Mucosa of rectum (tissue), 2 donors: ENCODE measurements around the gene PKD1L1.

Experiments
- H3K27ac ChIP-seq, 2 donors: one replicate each; pipeline ENCODE4 v1.7.0; 2013; ENCODE audit warnings: inconsistent platforms in 2 of 2, low read depth in 2 of 2, low read length in 2 of 2
- H3K27me3 ChIP-seq, 2 donors: one replicate each; pipeline ENCODE4 v1.7.0; 2013; ENCODE audit warnings: low read length in 2 of 2; ENCODE audit not compliant: control insufficient read depth in 2 of 2, insufficient read depth in 2 of 2
- H3K36me3 ChIP-seq, 2 donors: one replicate each; pipeline ENCODE4 v1.7.0; 2013; ENCODE audit warnings: low read length in 2 of 2; ENCODE audit not compliant: control insufficient read depth in 2 of 2, insufficient read depth in 2 of 2
- H3K4me1 ChIP-seq, 2 donors: one replicate each; pipeline ENCODE4 v1.7.0; 2013; ENCODE audit warnings: low read length in 2 of 2, mild to moderate bottlenecking in 1 of 2; ENCODE audit not compliant: control insufficient read depth in 2 of 2, insufficient read depth in 2 of 2
- H3K4me3 ChIP-seq, 2 donors: one replicate each; pipeline ENCODE4 v1.7.0; 2013; ENCODE audit warnings: low read length in 2 of 2
- H3K9ac ChIP-seq, 2 donors: one replicate each; pipeline ENCODE4 v1.7.0; 2013; ENCODE audit warnings: low read length in 2 of 2, low read depth in 1 of 2, mild to moderate bottlenecking in 1 of 2
- H3K9me3 ChIP-seq, 2 donors: one replicate each; pipeline ENCODE4 v1.7.0; 2013; ENCODE audit warnings: low read length in 2 of 2; ENCODE audit not compliant: control insufficient read depth in 2 of 2
- donor health status: healthy.
- donor health status: Normal muscosa, but diverticular disease.

The PKD1L1 gene

GRCh38 chr7:47907981-47908616, 40.2 kb downstream of the PKD1L1 start:
- H3K36me3 ChIP-seq, result no peaks in the 10 kb centered on the region
- H3K9me3 ChIP-seq, result no peaks in the 10 kb centered on the region
- H3K4me3 ChIP-seq, result no peak overlapping the region
- H3K27ac ChIP-seq, result no peak overlapping the region
- no peaks in the 10 kb centered on the region for H3K27me3 ChIP-seq
- no peak overlapping the region for H3K9ac ChIP-seq
- H3K4me1 ChIP-seq, result no peaks in the 10 kb centered on the region

GRCh38 chr7:47906883-47907282, 41.4 kb downstream of the PKD1L1 start:
- H3K27ac ChIP-seq, result no peak overlapping the region
- no peaks in the 10 kb centered on the region for H3K4me1 ChIP-seq
- H3K27me3 ChIP-seq, result no peaks in the 10 kb centered on the region
- H3K36me3 ChIP-seq, result no peaks in the 10 kb centered on the region
- no peaks in the 10 kb centered on the region for H3K9me3 ChIP-seq
- H3K4me3 ChIP-seq, result no peak overlapping the region
- no peak overlapping the region for H3K9ac ChIP-seq

DNA sequence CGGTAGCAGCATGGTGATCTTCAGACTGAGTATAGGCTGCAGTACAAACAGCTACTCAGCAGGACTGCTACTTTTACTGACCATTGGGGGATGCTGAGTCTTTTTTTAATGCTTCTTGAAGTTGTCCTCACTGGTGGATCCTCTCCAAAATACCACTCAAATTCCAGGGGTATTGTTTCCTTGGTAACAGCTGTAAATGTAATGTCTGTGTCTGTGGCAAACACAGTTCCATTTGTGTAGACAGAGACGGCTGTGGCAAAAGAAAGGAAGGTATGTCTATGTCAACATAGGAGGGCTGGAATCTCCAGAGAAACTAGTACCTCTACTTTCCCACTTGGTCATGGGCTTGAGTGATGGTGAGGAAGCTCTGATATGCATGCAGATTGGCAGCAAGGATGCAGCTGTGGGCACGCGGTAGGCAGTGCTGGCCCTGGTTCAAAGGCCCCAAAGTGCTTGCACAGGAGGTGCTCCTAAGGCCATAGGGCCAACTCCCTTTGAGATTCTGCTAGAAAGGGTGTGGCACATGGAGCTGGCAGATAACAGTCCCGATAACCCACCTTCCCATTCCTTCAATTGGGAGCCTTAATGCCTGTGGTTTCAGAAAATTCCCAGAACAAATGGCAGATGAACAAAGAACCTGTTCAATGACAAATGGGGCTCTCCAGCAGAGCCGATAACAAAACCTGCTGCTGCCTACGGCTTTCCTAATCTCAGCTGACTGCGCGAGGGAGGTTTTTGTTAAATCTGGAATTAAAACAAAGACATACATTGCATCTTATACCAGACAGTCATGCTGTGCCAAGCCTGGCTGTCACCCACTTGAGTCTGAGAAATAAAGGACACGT, 43.0 kb downstream of the PKD1L1 start:
- H3K36me3 ChIP-seq, result no peaks in the 10 kb centered on the region
- no peak overlapping the region for H3K27ac ChIP-seq
- H3K4me1 ChIP-seq, result no peaks in the 10 kb centered on the region
- H3K27me3 ChIP-seq, result no peaks in the 10 kb centered on the region
- H3K9ac ChIP-seq, result no peak overlapping the region
- H3K9me3 ChIP-seq, result no peaks in the 10 kb centered on the region
- H3K4me3 ChIP-seq, result no peak overlapping the region

DNA sequence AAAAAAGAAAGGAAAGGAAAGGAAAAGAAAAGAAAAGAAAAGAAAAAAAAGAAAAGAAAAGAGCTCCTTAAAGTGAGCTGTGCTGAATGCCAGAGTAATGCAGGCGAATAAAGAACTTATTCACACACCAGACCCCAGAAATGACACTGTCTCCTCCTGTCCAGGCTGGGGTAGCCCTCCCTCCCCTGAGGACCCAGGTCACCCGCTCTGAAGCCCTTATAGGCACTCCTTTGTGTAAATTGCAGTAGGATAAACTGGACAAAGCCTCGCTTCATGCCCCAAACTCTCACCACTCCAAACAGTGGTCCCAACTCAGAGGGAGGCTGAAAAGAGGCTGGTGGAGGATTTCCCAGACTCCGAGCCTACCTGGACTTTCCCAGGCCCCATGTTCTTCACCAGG, 46.3 kb downstream of the PKD1L1 start:
- Histone ChIP-seq H3K9me3 (no peaks in the 10 kb centered on the region), H3K4me1 (no peaks in the 10 kb centered on the region), H3K36me3 (no peaks in the 10 kb centered on the region), H3K9ac (no peak overlapping the region), H3K27ac (no peak overlapping the region), H3K27me3 (peaks cover 0 to 3% of the 10 kb centered on the region in 2 donors), H3K4me3 (no peak overlapping the region)

GRCh38 chr7:47901542-47901941, 46.7 kb downstream of the PKD1L1 start:
- Histone ChIP-seq H3K36me3 (no peaks in the 10 kb centered on the region), H3K9me3 (no peaks in the 10 kb centered on the region), H3K4me1 (no peaks in the 10 kb centered on the region), H3K9ac (no peak overlapping the region), H3K27ac (no peak overlapping the region), H3K4me3 (no peak overlapping the region), H3K27me3 (peaks cover 0 to 4% of the 10 kb centered on the region in 2 donors)

DNA sequence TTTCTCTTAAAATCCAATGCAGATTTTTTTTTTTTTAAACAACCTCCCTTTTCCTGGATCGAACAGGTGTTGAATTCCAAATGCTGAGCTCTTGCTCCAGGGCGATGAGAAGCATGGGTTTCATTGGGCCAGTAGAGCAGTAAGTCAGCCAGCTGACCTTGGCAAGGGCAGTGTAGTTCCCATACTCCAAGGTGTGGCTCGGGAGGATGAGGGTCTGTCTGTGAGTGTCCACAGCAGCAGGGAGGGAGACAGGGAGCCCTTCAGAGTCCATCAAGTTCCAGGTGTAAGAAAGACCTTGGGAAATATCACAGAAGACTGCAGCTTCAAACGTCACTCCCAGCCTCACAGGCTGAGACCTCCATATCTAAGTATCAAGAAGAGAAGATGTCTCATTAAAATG, 50.4 kb downstream of the PKD1L1 start:
- H3K27ac ChIP-seq, result no peak overlapping the region
- H3K4me3 ChIP-seq, result no peak overlapping the region
- H3K36me3 ChIP-seq, result no peaks in the 10 kb centered on the region
- no peaks in the 10 kb centered on the region for H3K9me3 ChIP-seq
- H3K27me3 ChIP-seq, result peaks cover 0 to 4% of the 10 kb centered on the region in 2 donors
- H3K9ac ChIP-seq, result no peak overlapping the region
- H3K4me1 ChIP-seq, result peaks cover 0 to 3% of the 10 kb centered on the region in 2 donors

- H3K9ac ChIP-seq, result no peak overlapping the region
- peaks cover 0 to 4% of the 10 kb centered on the region in 2 donors for H3K27me3 ChIP-seq
- H3K9me3 ChIP-seq, result no peaks in the 10 kb centered on the region
- no peak overlapping the region for H3K4me3 ChIP-seq
- peaks cover 0 to 3% of the 10 kb centered on the region in 2 donors for H3K4me1 ChIP-seq
- no peaks in the 10 kb centered on the region for H3K36me3 ChIP-seq
- no peak overlapping the region for H3K27ac ChIP-seq
Observed at GRCh38 chr7:47896809-47897423, 51.4 kb downstream of the PKD1L1 start.

DNA sequence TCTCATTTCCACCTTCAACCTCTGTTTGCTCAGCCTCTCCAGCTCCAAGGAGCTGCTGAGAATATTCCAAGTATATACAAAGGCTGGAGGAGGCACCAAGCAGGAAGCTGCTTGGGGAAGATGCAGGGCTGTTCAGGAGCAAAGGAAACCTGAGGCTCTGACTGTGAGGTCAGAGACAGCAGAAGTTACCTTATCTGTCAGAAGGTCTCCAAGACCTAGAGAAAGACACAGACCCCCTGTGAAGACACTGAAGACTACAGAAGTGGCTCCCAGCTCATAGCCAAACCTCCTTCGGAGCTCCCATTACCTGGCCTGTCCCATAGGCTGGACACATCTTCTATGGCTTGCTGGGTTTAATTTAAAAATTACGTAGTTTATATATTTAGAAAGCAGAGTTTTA, 53.2 kb downstream of the PKD1L1 start:
- peaks cover 0 to 4% of the 10 kb centered on the region in 2 donors for H3K27me3 ChIP-seq
- peaks cover 0 to 3% of the 10 kb centered on the region in 2 donors for H3K4me1 ChIP-seq
- no peak overlapping the region for H3K4me3 ChIP-seq
- H3K36me3 ChIP-seq, result no peaks in the 10 kb centered on the region
- no peak overlapping the region for H3K9ac ChIP-seq
- no peaks in the 10 kb centered on the region for H3K9me3 ChIP-seq
- no peak overlapping the region for H3K27ac ChIP-seq

GRCh38 chr7:47893721-47894365, 54.4 kb downstream of the PKD1L1 start:
- H3K4me1 ChIP-seq, result peaks cover 0 to 3% of the 10 kb centered on the region in 2 donors
- H3K36me3 ChIP-seq, result no peaks in the 10 kb centered on the region
- no peak overlapping the region for H3K4me3 ChIP-seq

DNA sequence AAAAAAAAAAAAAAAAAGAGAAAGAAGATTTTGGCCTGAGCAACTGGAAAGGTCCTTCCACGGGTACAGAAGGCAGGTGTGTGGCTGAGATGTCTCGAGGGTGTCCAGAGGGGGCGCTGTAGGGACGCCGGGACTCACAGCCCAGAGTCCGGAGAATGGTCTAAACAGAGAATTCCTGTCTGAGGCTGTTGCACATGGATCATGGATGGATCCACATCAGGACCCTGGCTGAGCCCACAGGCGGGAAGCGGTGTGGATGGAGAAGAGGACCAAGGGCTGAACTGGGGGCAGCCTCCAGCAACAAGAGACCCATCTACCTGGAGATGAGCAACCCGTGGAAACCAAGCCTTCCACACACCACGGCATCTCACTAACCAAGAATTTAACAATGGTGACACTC, 55.0 kb downstream of the PKD1L1 start:
- H3K27me3 ChIP-seq, result peaks cover 0 to 4% of the 10 kb centered on the region in 2 donors
- H3K4me3 ChIP-seq, result no peak overlapping the region
- no peaks in the 10 kb centered on the region for H3K9me3 ChIP-seq
- H3K27ac ChIP-seq, result no peak overlapping the region
- no peak overlapping the region for H3K9ac ChIP-seq
- no peaks in the 10 kb centered on the region for H3K36me3 ChIP-seq
- H3K4me1 ChIP-seq, result peaks cover 0 to 3% of the 10 kb centered on the region in 2 donors

More at GRCh38 chr7:47893721-47894365, 54.4 kb downstream of the PKD1L1 start:
- no peak overlapping the region for H3K27ac ChIP-seq
- H3K27me3 ChIP-seq, result peaks cover 0 to 4% of the 10 kb centered on the region in 2 donors
- no peak overlapping the region for H3K9ac ChIP-seq
- no peaks in the 10 kb centered on the region for H3K9me3 ChIP-seq
